Liver (tissue), 3 donors: ENCODE data around the gene C1QTNF12.

Source experiments
- EGR1 ChIP-seq, 2 donors: IDR thresholded peaks; 2 replicates each; pipeline ENCODE4 v1.6.1; 2016 to 2018; ENCODE audit warnings: antibody characterized with exemption in 2 of 2, low read depth in 2 of 2
- GABPA ChIP-seq, 2 donors: IDR thresholded peaks in 1 of 2; conservative IDR thresholded peaks in 1 of 2; 2 replicates each; pipeline ENCODE4 v1.6.1; 2016; ENCODE audit warnings: antibody characterized with exemption in 2 of 2, mild to moderate bottlenecking in 1 of 2, moderate library complexity in 1 of 2
- HNF4A ChIP-seq, 2 donors: conservative IDR thresholded peaks; 2 replicates each; pipeline ENCODE4 v1.6.1; 2016; ENCODE audit warnings: antibody characterized with exemption in 2 of 2, mild to moderate bottlenecking in 2 of 2
- JUND ChIP-seq, 2 donors: IDR thresholded peaks; 2 replicates each; pipeline ENCODE4 v1.6.1; 2016; ENCODE audit warnings: antibody characterized with exemption in 2 of 2
- RAD21 ChIP-seq, 2 donors: IDR thresholded peaks; 2 replicates each; pipeline ENCODE4 v1.6.1; 2016; ENCODE audit warnings: antibody characterized with exemption in 2 of 2, mild to moderate bottlenecking in 2 of 2
- RXRA ChIP-seq, 2 donors: IDR thresholded peaks; 2 replicates each; pipeline ENCODE4 v1.6.1; 2017 to 2018; ENCODE audit warnings: antibody characterized with exemption in 2 of 2, mild to moderate bottlenecking in 1 of 2
- SP1 ChIP-seq: IDR thresholded peaks from 2 replicates; pipeline ENCODE4 v1.6.1; 2018; ENCODE audit warnings: antibody characterized with exemption, mild to moderate bottlenecking
- TAF1 ChIP-seq: conservative IDR thresholded peaks from 2 replicates; pipeline ENCODE4 v1.6.1; 2016; ENCODE audit warnings: antibody characterized with exemption, mild to moderate bottlenecking
- TF ChIP-seq, protein P1 (sequence below): fragments of 150-350 bp; IDR thresholded peaks from 2 replicates; pipeline ENCODE4 v1.5.1; 2017; ENCODE audit warnings: improper control_type of control experiment, low read depth, low read length; ENCODE audit not compliant: missing input control
- TF ChIP-seq, protein P2 (sequence below): IDR thresholded peaks from 2 replicates; pipeline ENCODE4 v1.6.1; 2016; ENCODE audit warnings: antibody characterized with exemption
- TF ChIP-seq, protein P3 (sequence below): IDR thresholded peaks from 2 replicates; pipeline ENCODE4 v1.6.1; 2016; ENCODE audit warnings: antibody characterized with exemption, mild to moderate bottlenecking
- donor health status: healthy.
- donor health status: healthy.

DNA sequence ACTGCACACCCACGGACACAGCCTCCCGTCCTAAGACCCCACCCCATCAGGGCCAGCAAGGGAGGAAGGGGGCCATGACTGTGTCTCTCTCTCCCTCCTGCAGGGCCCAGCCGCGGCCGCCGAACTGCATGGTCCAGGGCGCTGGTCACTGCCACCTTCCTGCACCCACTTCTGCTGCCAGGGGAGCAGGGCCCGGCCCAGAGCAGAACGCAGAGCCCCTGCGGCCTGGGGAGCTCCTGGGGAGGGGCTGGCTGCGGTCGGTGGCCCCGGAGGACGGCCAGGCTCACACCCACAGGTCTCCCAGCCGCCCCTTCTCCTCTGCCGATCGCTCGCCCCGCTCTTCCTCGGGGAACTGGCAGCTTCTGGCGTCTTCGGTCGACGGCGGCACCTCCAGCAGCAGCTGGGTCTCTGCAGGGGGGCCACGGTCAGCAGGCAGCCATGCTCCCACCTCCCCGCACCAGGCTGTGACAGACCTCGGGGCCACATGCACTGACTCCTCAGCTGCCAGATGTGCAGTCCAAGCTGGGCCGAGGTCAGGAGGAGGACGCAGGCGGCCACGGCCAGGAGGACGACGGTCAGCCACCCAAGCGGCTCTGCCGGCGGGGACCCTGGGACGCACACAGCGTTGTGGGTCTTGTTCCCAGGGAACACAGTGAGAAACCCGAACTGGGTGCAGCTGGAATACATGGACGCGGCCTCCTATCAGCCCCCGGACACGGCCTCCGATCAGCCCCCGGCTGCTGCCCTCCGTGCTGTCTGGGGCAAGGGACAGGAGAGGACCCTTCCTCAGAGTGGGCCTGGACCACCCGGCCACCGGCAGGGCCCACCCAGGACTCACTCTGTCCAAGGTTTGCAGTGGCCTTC, 42.7 kb downstream of the C1QTNF12 start:
- TF ChIP-seq RXRA (IDR thresholded peaks at IDR 0.05) (no peak), GABPA (IDR thresholded peaks at IDR 0.05 in 1 of 2, conservative IDR thresholded peaks at IDR 0.05 in 1 of 2) (no peak), RAD21 (IDR thresholded peaks at IDR 0.05) (no peak), HNF4A (conservative IDR thresholded peaks at IDR 0.05) (no peak), SP1 (no peak), TAF1 (no peak), JUND (IDR thresholded peaks at IDR 0.05) (no peak), EGR1 (IDR thresholded peaks at IDR 0.05; ENCODE audit: low read depth in 2 of 2) (no peak)
- TF ChIP-seq, protein P1, sequence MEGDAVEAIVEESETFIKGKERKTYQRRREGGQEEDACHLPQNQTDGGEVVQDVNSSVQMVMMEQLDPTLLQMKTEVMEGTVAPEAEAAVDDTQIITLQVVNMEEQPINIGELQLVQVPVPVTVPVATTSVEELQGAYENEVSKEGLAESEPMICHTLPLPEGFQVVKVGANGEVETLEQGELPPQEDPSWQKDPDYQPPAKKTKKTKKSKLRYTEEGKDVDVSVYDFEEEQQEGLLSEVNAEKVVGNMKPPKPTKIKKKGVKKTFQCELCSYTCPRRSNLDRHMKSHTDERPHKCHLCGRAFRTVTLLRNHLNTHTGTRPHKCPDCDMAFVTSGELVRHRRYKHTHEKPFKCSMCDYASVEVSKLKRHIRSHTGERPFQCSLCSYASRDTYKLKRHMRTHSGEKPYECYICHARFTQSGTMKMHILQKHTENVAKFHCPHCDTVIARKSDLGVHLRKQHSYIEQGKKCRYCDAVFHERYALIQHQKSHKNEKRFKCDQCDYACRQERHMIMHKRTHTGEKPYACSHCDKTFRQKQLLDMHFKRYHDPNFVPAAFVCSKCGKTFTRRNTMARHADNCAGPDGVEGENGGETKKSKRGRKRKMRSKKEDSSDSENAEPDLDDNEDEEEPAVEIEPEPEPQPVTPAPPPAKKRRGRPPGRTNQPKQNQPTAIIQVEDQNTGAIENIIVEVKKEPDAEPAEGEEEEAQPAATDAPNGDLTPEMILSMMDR: no peak
- TF ChIP-seq, protein P2, sequence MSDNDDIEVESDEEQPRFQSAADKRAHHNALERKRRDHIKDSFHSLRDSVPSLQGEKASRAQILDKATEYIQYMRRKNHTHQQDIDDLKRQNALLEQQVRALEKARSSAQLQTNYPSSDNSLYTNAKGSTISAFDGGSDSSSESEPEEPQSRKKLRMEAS: no peak
- TF ChIP-seq, protein P3, sequence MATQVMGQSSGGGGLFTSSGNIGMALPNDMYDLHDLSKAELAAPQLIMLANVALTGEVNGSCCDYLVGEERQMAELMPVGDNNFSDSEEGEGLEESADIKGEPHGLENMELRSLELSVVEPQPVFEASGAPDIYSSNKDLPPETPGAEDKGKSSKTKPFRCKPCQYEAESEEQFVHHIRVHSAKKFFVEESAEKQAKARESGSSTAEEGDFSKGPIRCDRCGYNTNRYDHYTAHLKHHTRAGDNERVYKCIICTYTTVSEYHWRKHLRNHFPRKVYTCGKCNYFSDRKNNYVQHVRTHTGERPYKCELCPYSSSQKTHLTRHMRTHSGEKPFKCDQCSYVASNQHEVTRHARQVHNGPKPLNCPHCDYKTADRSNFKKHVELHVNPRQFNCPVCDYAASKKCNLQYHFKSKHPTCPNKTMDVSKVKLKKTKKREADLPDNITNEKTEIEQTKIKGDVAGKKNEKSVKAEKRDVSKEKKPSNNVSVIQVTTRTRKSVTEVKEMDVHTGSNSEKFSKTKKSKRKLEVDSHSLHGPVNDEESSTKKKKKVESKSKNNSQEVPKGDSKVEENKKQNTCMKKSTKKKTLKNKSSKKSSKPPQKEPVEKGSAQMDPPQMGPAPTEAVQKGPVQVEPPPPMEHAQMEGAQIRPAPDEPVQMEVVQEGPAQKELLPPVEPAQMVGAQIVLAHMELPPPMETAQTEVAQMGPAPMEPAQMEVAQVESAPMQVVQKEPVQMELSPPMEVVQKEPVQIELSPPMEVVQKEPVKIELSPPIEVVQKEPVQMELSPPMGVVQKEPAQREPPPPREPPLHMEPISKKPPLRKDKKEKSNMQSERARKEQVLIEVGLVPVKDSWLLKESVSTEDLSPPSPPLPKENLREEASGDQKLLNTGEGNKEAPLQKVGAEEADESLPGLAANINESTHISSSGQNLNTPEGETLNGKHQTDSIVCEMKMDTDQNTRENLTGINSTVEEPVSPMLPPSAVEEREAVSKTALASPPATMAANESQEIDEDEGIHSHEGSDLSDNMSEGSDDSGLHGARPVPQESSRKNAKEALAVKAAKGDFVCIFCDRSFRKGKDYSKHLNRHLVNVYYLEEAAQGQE: no peak
